IMR-90 (cell line): ENCODE data around the gene EEF1G.

Experiments
- CTCF ChIP-seq: conservative IDR thresholded peaks from 2 replicates; pipeline ENCODE4 v1.5.1; 2012; ENCODE audit warnings: mild to moderate bottlenecking, low read depth, low read length, improper control_type of control experiment
- ELK1 ChIP-seq: fragments of 150-350 bp; IDR thresholded peaks from 2 replicates; pipeline ENCODE4 v1.6.1; 2016; ENCODE audit warnings: low read depth, mild to moderate bottlenecking, low read length, moderate library complexity, borderline replicate concordance
- FOS ChIP-seq: fragments of 150-350 bp; IDR thresholded peaks from 2 replicates; pipeline ENCODE4 v1.6.1; 2016; ENCODE audit warnings: low read depth, low read length
- MAFK ChIP-seq: IDR thresholded peaks from 2 replicates; pipeline ENCODE4 v1.6.1; 2012; ENCODE audit warnings: low read depth, low read length, improper control_type of control experiment
- MXI1 ChIP-seq: IDR thresholded peaks from 2 replicates; pipeline ENCODE4 v1.6.1; 2012; ENCODE audit warnings: low read depth, mild to moderate bottlenecking, low read length, moderate library complexity, borderline replicate concordance
- NFE2L2 ChIP-seq: fragments of 150-350 bp; IDR thresholded peaks from 2 replicates; pipeline ENCODE4 v1.6.1; 2016; ENCODE audit warnings: low read depth, mild to moderate bottlenecking, low read length
- POLR2A ChIP-seq: IDR thresholded peaks from 2 replicates; pipeline ENCODE4 v1.6.1; 2012; ENCODE audit warnings: mild to moderate bottlenecking, low read depth, low read length
- RAD21 ChIP-seq: IDR thresholded peaks from 2 replicates; pipeline ENCODE4 v1.6.1; 2012; ENCODE audit warnings: low read length, improper control_type of control experiment
- RCOR1 ChIP-seq: IDR thresholded peaks from 2 replicates; pipeline ENCODE4 v1.6.1; 2012; ENCODE audit warnings: mild to moderate bottlenecking, low read length, improper control_type of control experiment; ENCODE audit not compliant: insufficient replicate concordance
- RFX5 ChIP-seq: IDR thresholded peaks from 2 replicates; pipeline ENCODE4 v1.8.0; 2012; ENCODE audit warnings: low read depth, mild to moderate bottlenecking, low read length, moderate library complexity
- SMC3 ChIP-seq: fragments of 150-350 bp; IDR thresholded peaks from 2 replicates; pipeline ENCODE4 v1.6.1; 2016; ENCODE audit warnings: low read depth, mild to moderate bottlenecking, antibody characterized with exemption, low read length, moderate library complexity
- USF2 ChIP-seq: fragments of 150-350 bp; IDR thresholded peaks from 2 replicates; pipeline ENCODE4 v1.6.1; 2017; ENCODE audit warnings: mild to moderate bottlenecking, antibody characterized with exemption, low read length, low read depth

- TF ChIP-seq POLR2A: no peak
- TF ChIP-seq CTCF: no peak
- TF ChIP-seq RCOR1: no peak
- no peak for TF ChIP-seq SMC3
- TF ChIP-seq USF2: 0 out of 2 replicates have a peak, but pooled peaks have one; percentile 22
- TF ChIP-seq MXI1: peak; percentile 64; the same call in 1 of the 2 replicates
- TF ChIP-seq RAD21: no peak; the same call in 1 of the 2 replicates
- TF ChIP-seq ELK1: no peak
- TF ChIP-seq NFE2L2: no peak
- TF ChIP-seq RFX5: peak; percentile 99
- no peak for TF ChIP-seq MAFK
- peak; percentile 51; the same call in 1 of the 2 replicates for TF ChIP-seq FOS
Measured at GRCh38 chr11:62556108-62556874, 17.4 kb downstream of the EEF1G start.
